Heart left ventricle (tissue), 16 donors: ENCODE results near the gene FAF1. TPM values are rescaled to one million over a fixed set of nuclear protein-coding genes. Genes with fewer than 3 reads are reported as not detected.

Experiments
- ATAC-seq, 4 donors: fragments of 200-7000 bp; cut with Tn5 transposase; one replicate each; pipeline ENCODE4 v1.9.1; 2020 to 2022; ENCODE audit warnings: moderate library complexity in 4 of 4, mild to moderate bottlenecking in 3 of 4, moderate number of reproducible peaks in 1 of 4
- DNase-seq, 5 donors: peaks; one replicate each; pipeline ENCODE4 v3.0.0-alpha.2; 2020
- H3K27ac ChIP-seq, 12 donors: fragments of 200-600 bp; sonication (generic) in 4 of 12; one replicate each; pipeline versions ENCODE4 v1.5.0 to v1.8.0; 2016 to 2022; ENCODE audit warnings: mild to moderate bottlenecking in 2 of 12
- H3K27me3 ChIP-seq, 9 donors: fragments of 200-600 bp; sonication (generic) in 2 of 9; one replicate each; pipeline versions ENCODE4 v1.5.1 to v1.8.0; 2016 to 2022; ENCODE audit warnings: mild to moderate bottlenecking in 3 of 9
- H3K36me3 ChIP-seq, 9 donors: fragments of 200-600 bp; sonication (generic) in 2 of 9; one replicate each; pipeline versions ENCODE4 v1.5.0 to v1.8.0; 2018 to 2022; ENCODE audit warnings: mild to moderate bottlenecking in 2 of 9
- H3K4me1 ChIP-seq, 12 donors: fragments of 200-600 bp; sonication (generic) in 4 of 12; one replicate each; pipeline versions ENCODE4 v1.5.0 to v1.8.0; 2016 to 2022; ENCODE audit warnings: mild to moderate bottlenecking in 3 of 12
- H3K4me3 ChIP-seq, 12 donors: fragments of 200-600 bp; sonication (generic) in 4 of 12; one replicate each; pipeline versions ENCODE4 v1.5.0 to v1.8.0; 2017 to 2022; ENCODE audit warnings: mild to moderate bottlenecking in 9 of 12, moderate library complexity in 4 of 12
- H3K9me3 ChIP-seq, 12 donors: fragments of 200-600 bp; sonication (generic) in 4 of 12; one replicate each; pipeline versions ENCODE4 v1.5.0 to v1.8.0; 2016 to 2022; ENCODE audit warnings: mild to moderate bottlenecking in 1 of 12
- CTCF ChIP-seq, 12 donors: fragments of 200-600 bp; sonication (generic) in 4 of 12; IDR thresholded peaks; one replicate each; pipeline versions ENCODE4 v1.5.0 to v1.8.0; 2018 to 2022; ENCODE audit warnings: antibody characterized with exemption in 12 of 12, mild to moderate bottlenecking in 5 of 12
- POLR2A ChIP-seq, 2 donors: fragments of 450-650 bp; IDR thresholded peaks; one replicate each; pipeline ENCODE4 v1.6.1; 2017; ENCODE audit warnings: antibody characterized with exemption in 2 of 2, mild to moderate bottlenecking in 2 of 2, moderate library complexity in 2 of 2
- WGBS, 4 donors: extraction: QIAGEN DNeasy Blood & Tissue Kit in 2 of 4; methylation state at CpG; one replicate each; pipeline versions ENCODE4 v1.1.5 to v1.1.7; 2013 to 2018; 5-methylcytosine and 5-hydroxymethylcytosine counted together
- intact Hi-C, 10 donors: fragments of 100-400 bp; cut with DNase I; formaldehyde crosslinking; loops; one replicate each; pipeline versions ENCODE4 v1.11.1 to v1.14.2; 2022
- polyA plus RNA-seq, 2 donors: library from polyadenylated mRNA; stranded (reverse); fragments of 200-250 nt; gene quantifications; one replicate each; pipeline ENCODE4 v1.2.3, GENCODE V29; 2013
- total RNA-seq, 9 donors: library from RNA; depleted of rRNA in 2 of 9; stranded (reverse); fragments of >200 nt in 2 of 9; fragmentation: NEBNext Ultra II Directional in 3 of 9; extraction: Animal tissue kit (Norgen Biotek cat#: 25700) in 3 of 9; gene quantifications; one replicate each; pipeline versions ENCODE4 v1.1.0 to v1.2.4, GENCODE V29; 2016 to 2023
- donor health status: ischemic (EF 13 %, LVEDD 7.1; RV severe dilation, severe dysfunction).
- donor health status: healthy with polysubstance abuse.
- donor health status: DM: no; HTN: yes; CAD: no.
- donor health status: DM: no; HTN: no; CAD: no.
- donor health status: ischemic (EF 25% LVEDD 6.9; RV normal size, moderate dysfunction).
- donor health status: ischemic (EF 25% LVEDD 5.7; RV mildly dilated, moderate dysfunction).
- donor health status: healthy.
- donor health status: DM: yes; HTN: yes; CAD: no.
- donor health status: ischemic (EF 35%, LVEDD 5.7; RV mildly dilated, moderate dysfunction).
- donor health status: nonischemic (EF 11% LVEDD 7.7; RV severe dilation, severe dysfunction).
- donor health status: DM: yes; HTN: yes; CAD: no.
- donor health status: PGD.
- donor health status: ischemic (EF 29% LVEDD 5.4; RV normal size, mild dysfunction).
- donor health status: nonischemic (EF 23%, LVEDD 6.1; RV moderate dilation, normal function).

Gene FAF1
- total and polyA plus RNA-seq, 11 donors, result 41.0 to 112 (median 81.3) TPM

- no peak for TF ChIP-seq POLR2A (IDR thresholded peaks at IDR 0.05)
- TF ChIP-seq CTCF (IDR thresholded peaks at IDR 0.05), result no peak
- no peak for DNase-seq
- H3K36me3 ChIP-seq, result no peaks in the 10 kb centered on the region
- 97 to 100% (median 99%) methylated on average over 1 of the region's 1 CpG for WGBS, 4 donors
- intact Hi-C loops, result no loop called here
- ATAC-seq, result no peak
- H3K27me3 ChIP-seq, result no peaks in the 10 kb centered on the region
- peaks cover 0 to 8% (median 0%) of the 10 kb centered on the region in 12 donors for H3K4me1 ChIP-seq
- H3K9me3 ChIP-seq, result peaks cover 0 to 23% (median 0%) of the 10 kb centered on the region in 12 donors
- H3K27ac ChIP-seq, result no peak overlapping the region
- H3K4me3 ChIP-seq, result no peak overlapping the region
Observed at GRCh38 chr1:50851466-50851865, 108.6 kb downstream of the FAF1 start.

GRCh38 chr1:50851034-50851433 is 109.0 kb downstream of the FAF1 start:
- DNase-seq (no peak), ATAC-seq (no peak)
- intact Hi-C loops, result no loop called here
- Histone ChIP-seq H3K4me3 (no peak overlapping the region), H3K9me3 (peaks cover 0 to 24% (median 0%) of the 10 kb centered on the region in 12 donors), H3K36me3 (no peaks in the 10 kb centered on the region), H3K27me3 (no peaks in the 10 kb centered on the region), H3K27ac (no peak overlapping the region), H3K4me1 (peaks cover 0 to 8% (median 0%) of the 10 kb centered on the region in 12 donors)
- 95 to 98% (median 97%) methylated on average over 7 of the region's 7 CpGs for WGBS, 4 donors
- no peak for TF ChIP-seq CTCF (IDR thresholded peaks at IDR 0.05)
- no peak for TF ChIP-seq POLR2A (IDR thresholded peaks at IDR 0.05)

GRCh38 chr1:50847303-50847702 is 112.8 kb downstream of the FAF1 start:
- intact Hi-C loops, result no loop called here
- Histone ChIP-seq H3K9me3 (peaks cover 0 to 24% (median 0%) of the 10 kb centered on the region in 12 donors), H3K27me3 (no peaks in the 10 kb centered on the region), H3K36me3 (no peaks in the 10 kb centered on the region), H3K4me3 (no peak overlapping the region), H3K27ac (no peak overlapping the region), H3K4me1 (peaks cover 0 to 2% (median 0%) of the 10 kb centered on the region in 12 donors)
- no peak for TF ChIP-seq CTCF (IDR thresholded peaks at IDR 0.05)
- TF ChIP-seq POLR2A (IDR thresholded peaks at IDR 0.05), result no peak
- DNase-seq, result no peak
- ATAC-seq, result no peak

GRCh38 chr1:50846224-50846839 is 113.7 kb downstream of the FAF1 start:
- DNase-seq (no peak), ATAC-seq (no peak)
- H3K27me3 ChIP-seq, result no peaks in the 10 kb centered on the region
- TF ChIP-seq POLR2A (IDR thresholded peaks at IDR 0.05) (no peak), CTCF (IDR thresholded peaks at IDR 0.05) (no peak)
- no peak overlapping the region for H3K27ac ChIP-seq
- 90 to 93% (median 91%) methylated on average over 20 of the region's 20 CpGs for WGBS, 4 donors
- H3K9me3 ChIP-seq, result peaks cover 0 to 24% (median 0%) of the 10 kb centered on the region in 12 donors
- intact Hi-C loops, result no loop called here
- H3K4me1 ChIP-seq, result peaks cover 0 to 12% (median 6%) of the 10 kb centered on the region in 12 donors
- H3K36me3 ChIP-seq, result no peaks in the 10 kb centered on the region
- no peak overlapping the region for H3K4me3 ChIP-seq
